Measurements from ENCODE around the gene ZDHHC1.

Gene ZDHHC1

GRCh38 chr16:67406111-67406971 lies 9.9 kb downstream of the ZDHHC1 start:
- no peaks in the 10 kb centered on the region for H3K79me2 ChIP-seq (ENCODE audit: insufficient read depth, low read length)
- H3K36me3 ChIP-seq (ENCODE audit: insufficient read depth, low read length), result no peaks in the 10 kb centered on the region
- TF ChIP-seq CTCF (conservative IDR thresholded peaks at IDR 0.05; ENCODE audit: low read length), result no peak
- TF ChIP-seq EZH2phosphoT487 (IDR thresholded peaks at IDR 0.05; ENCODE audit: borderline replicate concordance), result no peak
- H3K9me2 ChIP-seq (replicated peaks; ENCODE audit: low read depth, low read length), result no peaks in the 10 kb centered on the region
- no peaks in the 10 kb centered on the region for H4K20me1 ChIP-seq (ENCODE audit: insufficient read depth, low read length, poor library complexity, severe bottlenecking)
- no peaks in the 10 kb centered on the region for H3K9me3 ChIP-seq (ENCODE audit: insufficient read depth, low read depth, low read length)
- H3F3A ChIP-seq (ENCODE audit: low read depth), result no peaks in the 10 kb centered on the region
- no peaks in the 10 kb centered on the region for H3K27me3 ChIP-seq (ENCODE audit: insufficient read depth, low read length, poor library complexity, severe bottlenecking)
- H3K4me3 ChIP-seq (ENCODE audit: low read length, poor library complexity, severe bottlenecking), result no peak overlapping the region
- H3K4me2 ChIP-seq (ENCODE audit: low read depth, low read length, poor library complexity, severe bottlenecking), result no peak overlapping the region
- H3K4me1 ChIP-seq (ENCODE audit: insufficient read depth, low read length, poor library complexity, severe bottlenecking), result peaks cover 9% of the 10 kb centered on the region
- no peak overlapping the region for H3K9ac ChIP-seq (ENCODE audit: low read depth, low read length, poor library complexity, severe bottlenecking)
- no peak overlapping the region for H2AFZ ChIP-seq (ENCODE audit: low read length)

DNA sequence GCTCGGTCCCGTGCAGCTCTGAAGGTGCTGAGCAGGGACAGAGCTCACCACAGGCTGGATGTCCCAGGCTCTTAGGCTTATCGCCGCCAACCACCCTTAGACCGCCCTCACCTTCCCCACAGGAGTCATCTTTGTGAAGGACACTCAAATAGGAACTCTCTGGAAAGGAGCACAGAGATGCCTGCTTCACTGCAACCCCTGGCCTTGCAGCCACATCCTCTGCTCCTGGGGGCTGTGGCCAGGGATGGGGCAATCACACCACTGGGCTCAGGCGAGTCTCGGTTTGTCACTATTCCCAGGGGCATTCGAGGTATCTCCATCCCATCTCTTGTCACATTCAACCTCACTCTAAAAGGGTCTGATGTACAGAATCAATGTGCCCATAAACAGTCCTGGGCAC lies 10.9 kb downstream of the ZDHHC1 start:
- H3K79me2 ChIP-seq (ENCODE audit: insufficient read depth, low read length), result no peaks in the 10 kb centered on the region
- no peak for TF ChIP-seq CTCF (conservative IDR thresholded peaks at IDR 0.05; ENCODE audit: low read length)
- no peak for TF ChIP-seq EZH2phosphoT487 (IDR thresholded peaks at IDR 0.05; ENCODE audit: borderline replicate concordance)
- H3K4me3 ChIP-seq (ENCODE audit: low read length, poor library complexity, severe bottlenecking), result no peak overlapping the region
- H3K27me3 ChIP-seq (ENCODE audit: insufficient read depth, low read length, poor library complexity, severe bottlenecking), result no peaks in the 10 kb centered on the region
- no peaks in the 10 kb centered on the region for H3K9me3 ChIP-seq (ENCODE audit: insufficient read depth, low read depth, low read length)
- H3K9me2 ChIP-seq (replicated peaks; ENCODE audit: low read depth, low read length), result no peaks in the 10 kb centered on the region
- peaks cover 9% of the 10 kb centered on the region for H3K4me1 ChIP-seq (ENCODE audit: insufficient read depth, low read length, poor library complexity, severe bottlenecking)
- H3K9ac ChIP-seq (ENCODE audit: low read depth, low read length, poor library complexity, severe bottlenecking), result no peak overlapping the region
- no peaks in the 10 kb centered on the region for H3F3A ChIP-seq (ENCODE audit: low read depth)
- no peak overlapping the region for H3K4me2 ChIP-seq (ENCODE audit: low read depth, low read length, poor library complexity, severe bottlenecking)
- H4K20me1 ChIP-seq (ENCODE audit: insufficient read depth, low read length, poor library complexity, severe bottlenecking), result no peaks in the 10 kb centered on the region
- H2AFZ ChIP-seq (ENCODE audit: low read length), result no peak overlapping the region
- H3K36me3 ChIP-seq (ENCODE audit: insufficient read depth, low read length), result no peaks in the 10 kb centered on the region

- H3K9ac ChIP-seq (ENCODE audit: low read depth, low read length, poor library complexity, severe bottlenecking), result no peak overlapping the region
- H3K4me2 ChIP-seq (ENCODE audit: low read depth, low read length, poor library complexity, severe bottlenecking), result no peak overlapping the region
These were observed 11.5 kb downstream of the ZDHHC1 start for GRCh38 chr16:67404740-67405226.

More at GRCh38 chr16:67404740-67405226, 11.5 kb downstream of the ZDHHC1 start:
- no peak overlapping the region for H3K4me3 ChIP-seq (ENCODE audit: low read length, poor library complexity, severe bottlenecking)
- no peaks in the 10 kb centered on the region for H3K9me3 ChIP-seq (ENCODE audit: insufficient read depth, low read depth, low read length)
- H3K79me2 ChIP-seq (ENCODE audit: insufficient read depth, low read length), result no peaks in the 10 kb centered on the region
- H2AFZ ChIP-seq (ENCODE audit: low read length), result peak overlapping the region; percentile 33
- no peaks in the 10 kb centered on the region for H3K9me2 ChIP-seq (replicated peaks; ENCODE audit: low read depth, low read length)
- no peaks in the 10 kb centered on the region for H4K20me1 ChIP-seq (ENCODE audit: insufficient read depth, low read length, poor library complexity, severe bottlenecking)
- TF ChIP-seq CTCF (conservative IDR thresholded peaks at IDR 0.05; ENCODE audit: low read length) (no peak), EZH2phosphoT487 (IDR thresholded peaks at IDR 0.05; ENCODE audit: borderline replicate concordance) (no peak)
- no peaks in the 10 kb centered on the region for H3K36me3 ChIP-seq (ENCODE audit: insufficient read depth, low read length)
- peaks cover 9% of the 10 kb centered on the region for H3K4me1 ChIP-seq (ENCODE audit: insufficient read depth, low read length, poor library complexity, severe bottlenecking)
- no peaks in the 10 kb centered on the region for H3K27me3 ChIP-seq (ENCODE audit: insufficient read depth, low read length, poor library complexity, severe bottlenecking)
- H3F3A ChIP-seq (ENCODE audit: low read depth), result no peaks in the 10 kb centered on the region

Data from Loucy (cell line).